Cardiac septum (tissue), 1 donor: ENCODE data around the gene LRRC45. TPM values are rescaled to one million over a fixed set of nuclear protein-coding genes. Genes with fewer than 3 reads are reported as not detected.
"Not testable (repeated sequence)": the region's sequence is repeated elsewhere in the genome, so short reads cannot be mapped to it uniquely, and the experiment has no call there.

Experiments
- DNase-seq: peaks from one replicate; pipeline ENCODE4 v3.0.0-alpha.2; 2020; ENCODE audit warnings: low spot score
- intact Hi-C: fragments of 100-400 bp; cut with DNase I; formaldehyde crosslinking; loops from one replicate; pipeline ENCODE4 v1.14.0; 2022
- long read RNA-seq: library from polyadenylated mRNA; unstranded; transcript quantifications from one replicate; pipeline ENCODE4 v2.0.0, GENCODE V29; 2021
- total RNA-seq: library from RNA; stranded (reverse); fragmentation: NEBNext Ultra II Directional; extraction: Animal tissue kit (Norgen Biotek cat#: 25700); gene quantifications from one replicate; pipeline ENCODE4 v1.2.1, GENCODE V29; 2021
- donor health status: DM: no; HTN: no; CAD: no.

The LRRC45 gene
- total RNA-seq: 3.3 TPM
- long read RNA-seq, partial matches to known transcripts: 13 of 21 reads
- long read RNA-seq, other reads (novel, unspliced or antisense): 5 of 21 reads

DNA sequence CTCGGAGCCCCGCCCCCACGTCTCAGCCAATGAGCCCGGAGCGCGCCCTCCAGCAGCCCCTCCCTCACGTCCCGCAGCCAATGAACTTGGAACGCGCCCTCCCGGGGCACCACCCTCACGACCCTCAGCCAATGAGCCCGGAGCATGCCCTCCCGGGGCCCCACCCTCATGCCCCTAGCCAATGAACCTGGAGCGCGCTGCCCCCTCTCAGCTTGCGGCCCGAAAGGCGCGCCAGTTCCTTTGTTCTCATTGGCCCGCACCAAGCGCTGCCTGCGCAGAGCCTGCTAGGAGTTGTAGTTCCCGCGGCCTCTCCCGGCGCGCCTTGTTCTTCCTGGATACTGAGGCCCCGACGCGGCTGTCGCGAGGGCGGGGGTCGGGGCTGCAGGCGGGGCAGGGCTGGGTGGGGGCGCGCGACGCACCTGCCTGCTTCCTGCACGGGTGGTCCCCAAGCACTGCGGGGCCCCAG is at the start of gene LRRC45:
LRRC45 (plus strand) TSS at position 325 of the 466 bp plus-strand sequence. CDS start 339 bp downstream, outside the sequence.
- DNase-seq: peak; percentile 100
- intact Hi-C loops: loop anchor here (5.0 kb wide), 1 partner anchor 46 kb away; the partner anchor contains the start of gene ASPSCR1

DNA sequence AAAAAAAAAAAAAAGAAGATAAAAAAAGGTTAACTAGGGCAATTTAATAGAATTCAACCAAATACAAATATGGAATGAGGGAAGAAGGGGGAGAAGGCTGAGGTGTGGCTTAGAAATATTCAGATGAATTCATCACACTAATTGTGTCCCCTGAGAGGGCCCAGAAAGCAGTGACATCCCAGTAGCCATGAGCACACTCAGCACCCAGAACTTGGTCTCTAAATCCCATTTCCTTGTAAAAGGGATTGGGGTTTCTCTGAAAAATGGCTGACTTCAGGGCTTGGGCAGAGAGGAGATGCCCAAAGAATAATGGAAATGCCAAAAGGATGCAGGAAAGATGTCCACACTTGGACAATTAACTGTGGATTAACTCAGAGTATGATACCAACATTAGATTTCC is 49.7 kb upstream of the LRRC45 start:
- no peak for DNase-seq
- intact Hi-C loops: no loop called here

DNA sequence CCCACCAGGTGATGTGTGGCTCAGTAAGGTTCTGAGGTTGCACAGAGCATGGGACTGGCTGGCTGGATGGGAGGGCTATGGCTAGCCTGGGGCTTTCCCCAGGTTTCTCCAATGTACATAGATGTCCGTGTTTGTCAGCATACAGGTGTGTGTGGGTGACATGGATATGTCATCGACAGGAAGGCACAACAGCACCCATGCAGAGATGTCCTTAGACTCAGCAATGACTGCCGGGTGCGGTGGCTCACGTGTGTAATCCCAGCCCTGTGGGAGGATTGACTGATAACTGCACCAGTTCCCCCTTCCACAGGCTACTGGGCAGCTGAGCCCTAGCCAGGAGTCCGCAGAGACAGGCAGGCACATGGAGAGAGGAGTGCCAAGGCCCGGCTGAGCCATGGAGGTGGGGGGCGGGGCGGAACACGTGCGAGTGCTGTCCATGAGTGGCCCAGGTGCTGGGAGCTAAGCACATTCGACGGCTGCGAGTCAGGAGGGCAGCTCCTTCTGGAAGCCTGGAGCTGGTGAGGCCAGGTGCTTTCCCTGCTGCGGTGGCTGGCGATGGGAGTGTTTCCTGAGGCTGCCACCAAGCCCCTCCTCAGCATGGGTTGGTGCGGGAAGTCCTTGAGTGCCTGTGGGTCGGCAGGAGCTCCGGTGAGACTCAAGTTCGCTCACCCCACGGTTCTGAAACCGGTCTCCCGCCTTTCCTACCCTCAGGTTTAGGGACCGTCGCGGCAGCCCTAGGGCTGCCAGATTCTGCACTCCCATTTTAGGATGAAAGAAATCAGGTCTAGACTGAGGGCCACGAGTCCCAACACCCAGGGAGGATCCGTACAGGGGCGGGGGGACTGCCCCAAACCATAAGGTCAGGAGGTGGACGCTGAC is 46.5 kb upstream of the LRRC45 start:
- DNase-seq: no peak
- intact Hi-C loops: loop anchor here (5.0 kb wide), 1 partner anchor 46 kb away; the partner anchor contains the start of genes CENPX and LRRC45

DNA sequence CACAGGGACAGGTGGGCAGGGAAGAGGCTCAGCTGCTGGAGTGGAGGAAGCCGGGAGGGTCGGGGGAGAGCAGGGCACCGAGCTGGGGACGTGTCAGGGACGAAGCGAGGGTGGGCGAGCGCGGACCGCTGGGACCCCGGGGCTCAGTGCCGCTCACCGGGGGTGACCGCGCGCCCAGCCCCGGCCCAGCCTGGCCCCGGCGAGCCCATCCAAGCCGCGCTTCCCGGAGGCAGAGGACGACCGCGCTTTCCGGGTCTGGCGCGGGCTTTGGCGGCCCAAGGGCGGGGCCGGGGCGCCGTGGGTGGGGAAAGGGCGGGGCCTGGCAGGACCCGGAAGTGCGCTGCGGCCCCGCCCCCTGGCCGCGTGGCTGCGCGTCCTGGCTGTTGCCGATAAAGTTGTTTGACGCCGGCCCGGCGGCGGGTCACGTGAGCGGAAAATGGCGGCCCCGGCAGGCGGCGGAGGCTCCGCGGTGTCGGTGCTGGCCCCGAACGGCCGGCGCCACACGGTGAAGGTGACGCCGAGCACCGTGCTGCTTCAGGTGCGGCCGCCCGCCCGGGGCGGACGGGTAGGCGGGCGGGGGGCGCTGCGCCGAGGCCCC is 45.8 kb upstream of the LRRC45 start, which contains the start of gene ASPSCR1:
ASPSCR1 (plus strand) TSS at position 419 of the 598 bp plus-strand sequence; CDS start at position 437, 18 bp downstream.
- intact Hi-C loops: loop anchor here (5.0 kb wide), 1 partner anchor 45 kb away; the partner anchor contains the start of genes CENPX and LRRC45
- DNase-seq: peak; percentile 95

DNA sequence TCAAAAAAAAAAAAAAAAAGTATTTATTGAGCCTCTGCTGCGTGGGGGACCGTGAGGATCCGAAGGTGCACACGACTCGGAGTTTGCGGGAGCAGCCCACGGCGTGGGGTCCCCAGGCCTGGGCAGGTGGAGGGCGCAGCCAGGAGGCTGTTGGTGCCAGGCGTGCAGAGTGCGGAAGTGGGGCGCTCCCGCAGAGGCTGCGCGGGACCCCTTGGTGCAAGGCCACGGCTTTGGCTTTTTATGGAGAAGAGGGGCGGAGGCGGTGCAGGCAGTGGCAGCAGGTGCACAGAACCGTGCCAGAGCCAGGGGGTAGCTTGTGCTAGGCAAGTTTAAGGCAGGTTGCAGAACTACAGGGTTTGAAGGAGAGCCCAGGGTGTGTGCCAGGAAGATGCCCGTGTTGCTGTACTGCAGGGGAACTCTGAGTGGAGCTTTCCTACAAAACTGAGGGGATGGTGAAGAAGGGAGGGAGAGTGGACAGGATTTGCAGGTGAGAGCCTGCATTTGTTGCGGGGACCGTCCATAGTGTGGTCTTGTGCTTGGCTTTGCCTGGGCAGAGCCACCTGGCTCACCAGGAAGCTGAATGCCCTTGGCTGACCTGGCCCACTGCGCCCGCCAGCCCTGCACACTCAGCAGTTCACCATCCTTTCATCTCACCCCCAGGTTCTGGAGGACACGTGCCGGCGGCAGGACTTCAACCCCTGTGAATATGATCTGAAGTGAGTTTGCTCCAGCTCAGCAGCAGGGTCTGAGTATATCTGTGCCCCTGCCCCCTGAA is 44.4 kb upstream of the LRRC45 start:
- DNase-seq: no peak
- intact Hi-C loops: loop anchor here (5.0 kb wide), 1 partner anchor 44 kb away; the partner anchor contains the start of genes CENPX and LRRC45

DNA sequence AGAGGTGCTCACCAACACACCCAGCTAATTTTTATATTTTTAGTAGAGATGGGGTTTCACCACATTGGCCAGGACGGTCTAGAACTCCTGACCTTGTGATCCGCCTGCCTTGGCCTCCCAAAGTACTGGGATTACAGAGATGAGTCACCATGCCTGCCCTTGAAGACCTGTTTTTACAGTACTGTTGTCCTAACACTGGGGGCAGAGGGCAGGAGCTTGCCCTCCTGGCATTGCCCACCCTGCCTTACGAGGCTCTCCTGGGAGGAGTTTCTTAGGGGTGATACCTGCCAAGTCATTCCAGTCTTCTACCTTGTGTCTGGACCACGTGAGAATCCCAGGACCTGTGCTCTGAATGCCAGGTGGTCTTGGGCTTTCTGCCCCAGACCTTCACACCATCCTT is 43.0 kb upstream of the LRRC45 start:
- intact Hi-C loops: no loop called here
- DNase-seq: no peak

DNA sequence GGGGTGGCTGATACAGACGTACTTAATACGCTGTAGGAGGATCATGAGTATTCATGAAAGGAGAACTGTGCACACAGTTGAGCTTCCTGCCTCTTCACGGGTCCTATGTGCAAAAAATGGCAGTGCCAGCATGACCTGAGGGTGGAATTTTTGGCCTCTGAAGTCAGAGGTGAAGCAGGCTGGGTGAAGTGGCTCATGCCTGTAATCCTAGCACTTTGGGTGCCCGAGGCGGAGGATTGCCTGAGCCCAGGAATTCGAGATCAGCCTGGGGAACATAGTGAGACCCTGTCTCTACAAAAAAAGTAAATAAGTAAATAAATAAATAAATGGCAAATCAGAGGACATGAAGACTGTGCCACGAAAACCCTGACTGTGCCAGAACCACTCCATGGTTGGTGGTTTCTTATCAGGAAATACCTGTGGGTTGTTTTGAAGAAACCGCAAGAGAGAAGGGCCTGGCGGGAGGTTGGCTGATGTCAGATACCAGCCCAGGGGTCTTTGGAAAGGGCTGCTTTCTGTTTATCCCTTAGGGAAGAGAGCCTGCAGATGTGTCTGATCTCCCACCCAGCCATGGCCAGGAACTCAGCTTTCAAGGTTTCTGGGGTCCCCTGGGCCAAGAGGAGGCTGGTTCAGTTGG is 42.3 kb upstream of the LRRC45 start:
- intact Hi-C loops: no loop called here
- DNase-seq: no peak

DNA sequence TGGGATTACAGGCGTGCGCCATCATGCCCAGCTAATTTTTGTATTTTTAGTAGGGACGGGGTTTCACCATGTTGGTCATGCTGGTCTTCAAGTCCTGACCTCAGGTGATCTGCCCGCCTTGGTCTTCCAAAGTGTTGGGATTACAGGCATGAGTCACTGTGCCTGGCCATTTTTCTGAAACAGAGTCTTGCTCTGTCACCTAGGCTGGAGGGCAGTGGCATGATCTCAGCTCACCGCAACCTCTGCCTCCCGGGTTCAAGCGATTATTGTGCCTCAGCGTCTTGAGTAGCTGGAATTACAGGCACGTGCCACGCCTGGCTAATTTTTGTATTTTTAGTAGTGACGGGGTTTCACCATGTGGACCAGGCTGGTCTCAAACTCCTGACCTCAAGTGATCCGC is 41.6 kb upstream of the LRRC45 start:
- intact Hi-C loops, DNase-seq: not testable (repeated sequence)

DNA sequence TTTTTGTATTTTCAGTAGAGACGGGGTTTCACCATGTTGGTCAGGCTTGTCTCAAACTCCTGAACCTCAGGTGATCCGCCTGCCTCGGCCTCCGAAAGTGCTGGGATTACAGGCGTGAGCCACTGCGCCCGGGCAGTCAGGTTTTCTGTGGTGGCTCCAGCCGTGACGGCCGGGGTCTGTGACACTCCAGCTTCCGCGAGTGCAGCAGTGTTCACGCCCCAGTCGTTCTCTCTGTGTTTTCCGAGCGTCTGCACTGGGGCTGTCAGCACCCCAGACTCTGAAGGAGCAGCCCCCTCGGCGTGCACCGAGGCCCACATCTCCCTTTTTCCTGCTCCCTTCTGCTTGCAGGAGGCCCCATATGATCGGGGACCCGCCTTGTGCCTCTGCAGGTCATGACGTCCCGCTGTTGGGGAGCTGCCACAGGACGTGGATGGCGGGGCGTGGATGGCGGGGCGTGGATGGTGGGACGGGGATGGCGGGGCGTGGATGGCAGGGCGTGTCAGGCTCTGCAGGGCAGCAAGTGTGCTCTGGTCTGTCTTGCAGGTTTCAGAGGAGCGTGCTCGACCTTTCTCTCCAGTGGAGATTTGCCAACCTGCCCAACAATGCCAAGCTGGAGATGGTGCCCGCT is 40.0 kb upstream of the LRRC45 start:
- intact Hi-C loops: no loop called here
- DNase-seq: no peak

DNA sequence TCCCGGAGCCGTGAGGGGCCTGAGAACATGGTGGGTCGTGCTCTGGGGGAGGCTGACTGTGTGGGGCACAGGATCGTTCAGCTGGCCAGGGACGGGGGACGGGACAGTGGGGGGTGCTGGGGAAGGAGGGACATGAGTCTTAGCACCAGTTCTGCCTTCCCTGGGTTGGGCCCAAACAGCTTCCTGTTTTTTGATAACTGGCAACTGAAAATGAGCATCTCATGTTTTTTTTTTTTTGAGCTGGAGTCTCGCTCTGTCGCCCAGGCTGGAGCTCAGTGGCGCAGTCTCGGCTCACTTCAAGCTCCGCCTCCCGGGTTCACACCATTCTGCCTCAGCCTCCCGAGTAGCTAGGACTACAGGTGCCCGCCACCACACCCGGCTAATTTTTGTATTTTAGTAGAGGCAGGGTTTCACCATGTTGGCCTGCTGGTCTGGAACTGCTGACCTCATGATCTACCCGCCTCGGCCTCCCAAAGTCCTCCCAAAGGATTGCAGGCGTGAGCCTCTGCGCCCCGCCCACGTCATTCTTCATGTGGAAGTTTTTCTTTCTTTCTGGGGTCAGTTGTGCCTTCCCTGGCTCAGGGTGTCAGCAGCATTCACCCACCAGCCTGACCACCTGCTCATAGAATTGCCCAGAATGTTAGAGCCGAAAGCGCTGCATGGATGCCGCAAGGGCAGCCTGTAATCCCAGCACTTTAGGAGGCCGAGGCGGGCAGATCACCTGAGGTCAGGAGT is 39.3 kb upstream of the LRRC45 start:
- intact Hi-C loops: no loop called here
- no peak for DNase-seq

DNA sequence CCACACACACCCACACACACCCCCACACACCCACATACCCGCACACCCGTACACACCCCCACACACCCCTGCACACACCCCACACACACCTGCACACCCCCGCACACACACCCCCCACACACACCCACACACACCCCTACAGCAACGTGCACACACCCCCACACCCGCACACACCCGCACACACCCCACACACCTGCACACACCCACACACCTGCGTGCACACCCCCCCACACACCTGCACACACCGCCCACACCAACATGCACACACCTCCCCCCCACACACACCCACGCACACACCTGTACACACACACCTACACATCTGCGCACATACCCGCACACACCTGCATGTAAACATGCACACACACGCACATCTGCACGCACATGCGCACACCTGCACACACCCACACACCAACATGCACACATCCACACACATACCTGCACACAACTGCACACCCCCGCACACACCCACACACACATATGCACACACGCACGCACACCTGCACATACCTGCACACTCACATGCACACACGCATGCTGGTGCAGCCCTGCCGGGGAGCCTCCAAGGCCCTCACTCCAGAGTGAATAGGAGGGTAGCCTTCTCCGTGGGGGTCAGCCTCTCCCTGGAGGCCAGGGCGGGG is 38.2 kb upstream of the LRRC45 start:
- DNase-seq: no peak
- intact Hi-C loops: no loop called here

DNA sequence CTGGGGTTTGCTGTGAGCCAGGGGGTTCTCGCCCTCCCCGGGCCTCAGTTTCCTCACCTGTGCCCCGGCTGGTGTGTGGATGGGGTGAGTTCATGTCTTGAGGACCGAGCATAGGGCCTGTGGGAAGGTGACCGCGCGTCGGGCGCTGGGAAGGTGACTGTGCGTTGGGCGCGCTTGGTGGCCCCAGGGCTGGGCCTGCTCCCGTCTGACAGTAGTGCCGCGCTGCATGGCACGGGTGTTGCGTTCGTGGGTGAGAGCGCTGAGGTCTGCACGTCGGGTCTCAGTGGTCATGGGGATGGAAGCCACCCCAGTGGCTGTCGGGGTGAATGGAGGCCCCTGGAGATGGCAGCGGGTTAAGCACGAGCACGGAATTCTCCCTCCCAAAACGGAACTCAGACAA is 36.5 kb upstream of the LRRC45 start:
- no peak for DNase-seq
- intact Hi-C loops: no loop called here

DNA sequence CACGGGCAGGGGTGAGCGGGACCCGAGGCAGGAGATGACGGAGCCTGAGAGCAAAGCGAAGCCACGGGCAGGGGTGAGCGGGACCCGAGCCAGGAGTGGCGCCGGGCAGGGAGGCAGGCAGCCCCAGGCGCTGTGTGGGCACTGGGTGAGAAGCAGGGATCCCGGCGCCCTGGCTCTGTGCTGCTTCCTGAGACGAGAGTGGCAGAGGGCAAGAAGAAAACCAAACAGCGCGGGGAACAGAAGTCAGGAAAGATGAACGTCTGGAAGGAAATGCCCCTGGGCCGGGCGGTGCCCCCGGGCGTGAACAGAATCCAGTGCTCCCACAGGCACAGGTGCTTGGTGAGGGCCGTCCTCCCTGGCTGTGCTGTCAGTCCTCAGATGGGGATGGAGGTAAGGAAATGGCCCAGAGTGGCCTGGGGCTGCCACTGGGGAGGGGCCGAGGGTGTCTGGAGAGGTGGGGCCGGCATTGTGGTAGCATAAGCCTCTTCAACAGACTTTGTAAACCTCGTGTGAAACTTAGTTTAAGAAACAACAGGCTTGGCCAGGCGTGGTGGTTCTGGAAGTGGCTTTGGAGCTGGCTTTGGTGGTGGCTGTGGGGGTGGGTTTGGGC is 35.8 kb upstream of the LRRC45 start:
- intact Hi-C loops: no loop called here
- no peak for DNase-seq

DNA sequence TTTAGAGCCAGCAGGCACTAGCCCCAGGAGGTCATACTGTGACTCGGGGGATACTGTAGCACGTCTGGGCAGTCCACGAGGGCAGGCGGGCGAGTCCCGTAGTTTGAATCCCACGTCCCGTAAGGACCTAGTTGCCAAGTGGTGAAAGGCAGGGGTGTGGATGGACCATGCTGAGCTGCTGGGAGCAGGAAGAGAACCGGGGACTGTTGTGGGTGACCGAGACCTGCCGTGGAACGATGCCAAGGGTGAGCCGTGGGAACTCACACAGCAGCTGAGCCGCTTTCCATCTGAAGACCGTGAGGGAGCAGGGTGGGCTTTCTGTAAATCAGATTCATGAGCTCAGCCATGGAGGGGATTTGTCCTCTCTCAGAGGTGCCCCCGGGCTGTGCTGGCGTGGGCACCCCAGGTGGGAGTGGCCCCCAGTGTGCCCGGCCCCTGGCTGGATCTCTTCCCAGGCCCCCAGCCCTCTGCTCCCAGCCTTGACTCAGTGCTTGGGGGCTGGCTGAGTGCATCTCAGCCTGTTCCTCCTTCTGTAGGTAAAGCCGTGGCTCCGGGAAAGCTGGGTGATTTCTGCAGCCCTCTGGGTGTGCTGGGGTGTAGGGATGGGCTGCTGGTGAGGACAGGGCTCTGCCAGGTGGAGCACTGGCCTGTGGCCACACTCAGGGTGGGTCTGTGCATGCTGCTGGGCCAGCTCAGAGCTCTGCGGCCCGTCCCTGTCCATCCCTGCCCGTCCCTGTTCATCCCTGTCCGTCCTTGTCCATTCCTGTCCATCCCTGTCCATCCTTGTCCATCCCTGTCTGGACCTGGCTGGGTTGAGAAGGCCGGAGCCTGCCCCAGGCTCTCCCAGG is 32.0 kb upstream of the LRRC45 start:
- intact Hi-C loops: no loop called here
- DNase-seq: no peak

DNA sequence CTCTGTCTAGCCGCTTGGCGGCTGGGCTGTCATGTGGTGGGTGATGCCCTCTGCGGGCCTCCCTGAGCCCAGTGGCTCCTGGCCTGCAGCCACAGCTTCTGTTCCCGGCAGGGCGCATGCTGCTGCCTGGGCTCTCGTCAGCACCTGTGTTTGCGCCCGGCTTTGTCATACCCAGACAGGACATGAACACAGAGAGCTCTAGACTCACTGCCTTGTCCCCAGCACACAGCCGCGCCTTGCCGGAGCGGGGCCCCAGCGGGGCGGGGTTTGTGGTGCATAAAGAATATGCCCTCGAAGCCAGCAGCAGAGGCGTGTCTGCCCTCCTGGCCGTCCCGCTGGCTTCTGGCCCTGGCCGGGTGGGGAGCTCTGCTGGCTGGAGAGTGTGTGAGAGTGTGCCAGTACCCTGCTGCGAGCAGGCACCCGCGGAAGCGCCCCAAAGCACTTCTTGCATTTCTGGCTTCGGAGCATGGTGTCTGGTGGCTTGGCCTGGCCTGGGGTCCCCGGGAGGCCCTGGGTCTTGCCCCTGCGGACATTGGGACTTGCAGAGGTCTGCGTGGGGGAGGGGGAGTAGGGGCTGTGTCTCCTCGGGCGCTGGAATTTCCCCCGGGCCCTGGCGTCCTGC is 31.3 kb upstream of the LRRC45 start:
- intact Hi-C loops: no loop called here
- peak; percentile 85 for DNase-seq
